Stimulated activated naive CD4-positive, alpha-beta T cell treated with Interleukin-2 at 50 U/mL for 16 hours (primary cell): ENCODE data around the gene MMP14.
A peak's percentile ranks its signal among the peaks of the same experiment; 100 is the strongest.

ENCODE experiments used
- DNase-seq: peaks from one replicate; lab custom pipeline; 2025; lab: John Stamatoyannopoulos, UW

MMP14 gene

DNA sequence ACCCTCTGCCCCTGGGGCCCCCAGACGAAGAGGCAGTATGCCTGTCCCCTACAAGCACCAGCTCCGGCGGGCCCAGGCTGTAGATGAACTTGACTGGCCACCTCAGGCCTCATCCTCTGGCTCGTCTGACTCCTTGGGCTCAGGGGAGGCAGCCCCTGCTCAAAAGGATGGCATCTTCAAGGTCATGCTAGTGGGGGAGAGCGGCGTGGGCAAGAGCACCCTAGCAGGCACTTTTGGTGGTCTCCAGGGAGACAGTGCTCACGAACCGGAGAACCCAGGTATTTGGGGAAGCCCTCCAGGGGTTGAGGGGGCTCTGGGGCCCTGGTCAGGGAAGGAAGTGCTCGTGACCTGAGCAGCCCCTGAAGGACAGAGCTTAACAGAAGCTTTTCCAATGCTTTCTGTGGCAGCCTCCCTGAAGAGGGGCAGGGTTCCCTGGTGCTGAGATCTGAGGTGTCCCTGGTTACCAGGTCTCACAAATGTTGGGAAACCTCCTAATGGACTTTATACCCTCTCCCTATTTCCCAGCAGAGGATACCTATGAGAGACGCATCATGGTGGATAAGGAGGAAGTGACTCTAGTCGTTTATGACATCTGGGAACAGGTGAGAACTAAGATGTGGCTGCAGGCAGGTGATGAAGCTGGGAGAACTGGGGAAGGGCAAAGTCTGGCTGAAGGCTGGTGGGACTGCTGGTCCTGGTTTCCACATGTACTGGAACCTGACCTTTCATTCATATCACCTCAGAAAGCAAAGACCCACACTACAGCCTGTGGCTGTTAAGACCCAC, 48.5 kb downstream of the MMP14 start:
- DNase-seq: no peak

DNA sequence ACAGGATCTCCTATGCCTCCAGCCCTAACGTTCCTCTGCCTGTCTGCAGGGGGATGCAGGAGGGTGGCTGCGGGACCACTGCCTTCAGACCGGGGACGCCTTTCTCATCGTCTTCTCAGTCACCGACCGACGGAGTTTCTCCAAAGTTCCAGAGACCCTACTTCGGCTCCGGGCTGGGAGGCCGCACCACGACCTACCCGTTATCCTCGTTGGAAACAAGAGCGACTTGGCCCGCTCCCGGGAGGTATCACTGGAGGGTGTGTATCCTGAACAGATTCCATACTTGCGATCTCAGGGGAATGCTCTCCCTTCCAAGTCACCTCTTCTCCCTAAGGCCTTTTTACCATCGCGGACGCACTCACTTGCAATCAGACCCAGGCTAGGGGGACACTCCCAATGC, 49.6 kb downstream of the MMP14 start:
- DNase-seq: no peak

DNA sequence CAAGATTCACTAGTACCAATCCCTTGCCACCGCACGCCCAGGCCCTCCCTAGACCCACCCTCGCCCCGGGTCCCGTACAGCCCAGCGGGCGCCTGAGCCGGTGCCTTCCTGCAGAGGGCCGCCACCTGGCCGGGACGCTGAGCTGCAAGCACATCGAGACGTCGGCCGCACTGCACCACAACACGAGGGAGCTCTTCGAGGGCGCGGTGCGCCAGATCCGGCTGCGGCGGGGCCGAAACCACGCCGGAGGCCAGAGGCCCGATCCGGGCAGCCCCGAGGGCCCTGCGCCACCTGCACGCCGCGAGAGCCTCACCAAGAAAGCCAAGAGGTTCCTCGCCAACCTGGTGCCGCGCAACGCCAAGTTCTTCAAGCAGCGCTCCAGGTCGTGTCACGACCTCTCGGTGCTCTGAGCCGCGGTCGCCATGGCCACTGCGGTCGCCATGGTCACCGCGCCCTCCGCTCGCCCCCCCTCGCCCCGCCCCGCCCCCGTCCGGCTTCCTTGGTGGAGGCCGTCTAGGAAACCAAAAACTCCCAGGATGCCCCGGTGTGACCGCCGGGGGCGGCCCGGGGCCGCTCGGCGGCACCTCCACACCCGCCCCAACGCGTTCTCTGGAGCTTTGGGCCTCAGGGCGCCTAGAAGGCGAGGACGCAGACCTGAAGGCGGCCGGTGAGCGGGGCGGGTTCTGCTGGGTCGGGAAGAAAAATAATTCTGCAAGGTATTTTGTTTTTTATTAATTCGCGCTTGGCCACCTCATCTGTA, 50.3 kb downstream of the MMP14 start:
- peak; percentile 76 for DNase-seq

DNA sequence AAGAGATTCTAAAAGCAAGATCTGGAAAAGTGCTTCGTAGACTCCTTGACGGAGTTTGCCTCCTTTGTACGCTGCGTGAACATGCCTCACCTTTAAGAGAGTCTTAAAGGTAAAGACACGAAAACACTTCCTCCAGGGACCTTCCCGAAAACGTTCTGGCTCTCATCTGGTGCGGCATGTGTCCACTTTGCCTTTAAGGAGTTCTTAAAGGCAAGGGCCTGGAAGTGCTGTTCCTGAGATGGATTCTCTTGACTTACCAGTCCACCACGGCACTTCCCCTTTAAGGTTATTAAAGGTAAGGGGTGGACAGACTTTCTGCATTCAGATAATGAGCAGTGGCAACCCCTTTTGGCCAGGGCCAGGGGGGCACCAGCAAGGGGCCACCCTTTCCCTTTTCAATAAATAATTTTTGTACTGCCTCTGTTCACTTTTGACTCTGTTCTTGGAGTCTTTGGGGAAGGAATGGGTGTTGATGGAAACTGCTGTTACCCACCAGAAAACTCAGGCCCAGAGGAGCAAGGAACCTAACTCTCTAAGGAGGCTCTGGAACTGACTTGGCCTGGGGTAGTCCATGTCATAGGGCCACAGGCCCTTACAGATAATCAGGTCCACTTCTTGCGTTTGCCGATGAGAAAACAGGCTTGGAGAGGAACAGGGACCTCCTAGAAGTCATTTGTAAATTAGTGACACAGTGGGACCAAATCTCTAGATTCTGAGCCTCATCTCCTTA, 51.0 kb downstream of the MMP14 start:
- no peak for DNase-seq

DNA sequence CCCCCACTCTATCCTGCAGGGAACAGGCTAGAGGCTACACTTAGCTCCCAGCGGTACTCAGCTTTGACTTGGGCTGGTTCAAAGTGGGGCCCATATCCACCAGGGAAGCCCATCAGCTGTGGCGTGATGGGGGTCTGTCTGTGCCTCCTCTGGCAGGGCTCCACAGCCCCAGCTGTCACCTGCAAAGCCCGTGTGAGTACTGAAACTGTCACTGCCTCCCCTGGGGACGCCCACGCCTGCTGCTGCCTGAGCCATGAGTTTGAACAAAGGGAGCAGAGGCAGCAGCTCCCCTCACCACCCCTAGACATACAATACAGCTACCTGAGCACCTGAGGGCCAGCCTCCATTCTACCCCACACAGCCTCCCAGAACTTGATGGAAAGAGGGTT, 51.6 kb downstream of the MMP14 start:
- DNase-seq: peak; percentile 52

DNA sequence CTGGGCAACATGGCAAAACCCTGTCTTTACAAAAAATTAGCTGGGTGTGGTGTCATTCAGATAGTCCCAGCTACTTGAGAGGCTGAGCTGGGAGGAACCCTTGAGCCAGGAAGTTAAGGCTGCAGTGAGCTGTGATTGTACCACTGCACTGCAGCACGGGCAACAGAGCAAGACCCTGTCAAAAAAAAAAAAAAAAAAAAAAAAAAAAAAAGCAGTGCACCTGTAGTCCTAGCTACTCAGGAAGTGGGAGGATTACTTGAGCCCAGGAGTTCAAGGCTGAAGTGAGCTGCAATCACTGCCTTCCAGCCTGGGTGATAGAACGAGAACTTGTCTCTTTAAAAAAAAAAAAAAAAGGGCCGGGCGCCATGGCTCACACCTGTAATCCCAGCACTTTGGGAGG, 52.3 kb downstream of the MMP14 start:
- no peak for DNase-seq

DNA sequence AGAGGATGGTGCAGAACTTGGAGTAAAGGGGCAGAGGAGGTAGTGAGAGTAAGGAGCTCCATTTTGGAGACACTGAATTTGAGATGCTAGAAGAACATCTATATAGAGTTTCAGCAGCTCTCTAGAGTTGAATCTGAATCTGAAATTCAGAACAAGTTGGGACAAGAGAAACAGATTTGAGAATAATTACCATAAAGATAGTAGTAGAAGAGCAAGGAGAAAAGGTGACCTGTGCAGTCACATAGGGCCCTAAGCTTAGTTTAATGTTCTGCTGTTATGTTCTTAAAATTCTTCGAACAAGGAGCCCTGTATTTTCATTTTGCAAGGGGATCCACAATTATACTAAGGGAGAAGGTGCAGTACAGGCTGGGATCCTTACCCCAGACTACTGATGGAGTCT, 54.0 kb downstream of the MMP14 start:
- DNase-seq: no peak

DNA sequence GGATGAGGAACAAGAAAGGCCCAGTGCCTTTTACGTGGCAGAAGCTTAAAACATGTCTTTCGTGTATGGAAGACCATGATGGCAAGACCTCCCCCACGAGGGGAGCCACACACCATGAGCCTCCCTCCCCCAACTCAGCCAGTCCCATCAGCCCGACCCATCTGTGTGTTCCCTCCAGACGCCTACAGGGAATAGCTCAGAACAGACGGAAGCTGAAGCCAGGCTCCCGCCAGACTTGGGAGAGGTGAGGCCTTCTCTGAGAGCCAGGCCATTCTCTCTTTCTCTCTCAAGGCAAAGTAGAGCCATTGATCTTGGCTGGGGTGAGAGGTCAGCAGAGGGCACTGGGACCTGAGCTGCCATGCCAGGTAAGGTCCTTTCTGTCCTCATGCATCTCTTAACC, 56.1 kb downstream of the MMP14 start:
- DNase-seq: no peak

DNA sequence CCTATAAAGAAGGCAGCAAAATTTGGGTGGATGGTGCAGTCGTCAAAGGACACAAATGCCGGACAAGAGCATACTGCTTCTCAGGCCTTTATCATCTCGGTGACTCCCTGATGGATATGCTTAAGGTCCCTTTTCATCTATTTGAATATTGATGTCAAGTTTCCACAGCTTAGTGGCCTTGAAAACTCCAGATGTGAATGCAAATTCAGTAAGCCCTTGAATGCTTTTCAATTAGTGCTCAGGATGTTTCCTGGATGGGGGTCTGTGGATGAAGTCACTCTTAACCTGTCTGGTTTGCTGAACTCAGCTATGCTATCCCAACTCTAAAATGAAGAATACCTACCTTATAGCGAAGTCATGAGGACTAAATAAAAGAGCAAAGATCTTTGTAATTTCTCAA, 57.3 kb downstream of the MMP14 start:
- no peak for DNase-seq

DNA sequence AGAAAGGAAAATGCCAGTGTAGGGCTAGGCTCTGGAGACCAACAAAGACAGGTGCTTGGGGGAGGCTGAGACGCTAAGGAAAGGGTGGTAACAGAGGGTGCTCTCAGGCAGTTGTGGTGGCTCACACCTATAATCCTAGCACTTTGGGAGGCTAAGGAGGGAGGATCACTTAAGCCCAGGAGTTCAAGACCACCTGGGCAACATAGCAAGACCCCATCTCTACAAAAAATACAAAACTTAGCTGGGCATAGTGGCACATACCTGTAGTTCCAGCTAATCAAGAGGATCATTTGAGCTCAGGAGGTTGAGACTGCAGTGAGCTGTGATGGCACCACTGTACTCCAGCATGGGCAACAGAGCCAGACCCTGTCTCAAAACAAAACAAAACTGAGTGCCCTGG, 59.0 kb downstream of the MMP14 start:
- no peak for DNase-seq

DNA sequence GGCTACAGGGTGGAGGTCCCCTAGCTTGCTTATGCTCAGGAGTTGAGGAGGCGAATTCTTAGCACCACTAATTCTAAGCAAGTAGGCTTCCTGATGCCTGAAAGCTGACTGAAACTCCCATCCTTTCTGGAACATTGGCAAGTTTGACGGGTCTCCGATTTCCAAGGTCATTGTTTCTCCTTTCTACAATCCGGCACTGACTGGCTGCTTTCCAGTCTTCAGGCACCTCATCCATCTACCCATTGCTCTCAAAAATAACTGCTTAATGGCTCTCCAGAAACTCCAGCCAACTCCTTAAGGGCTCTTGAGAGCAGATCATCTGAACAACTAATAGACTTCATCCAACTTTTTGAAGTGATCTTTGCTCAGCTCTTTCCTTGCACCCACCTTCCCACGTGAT, 60.0 kb downstream of the MMP14 start:
- no peak for DNase-seq

DNA sequence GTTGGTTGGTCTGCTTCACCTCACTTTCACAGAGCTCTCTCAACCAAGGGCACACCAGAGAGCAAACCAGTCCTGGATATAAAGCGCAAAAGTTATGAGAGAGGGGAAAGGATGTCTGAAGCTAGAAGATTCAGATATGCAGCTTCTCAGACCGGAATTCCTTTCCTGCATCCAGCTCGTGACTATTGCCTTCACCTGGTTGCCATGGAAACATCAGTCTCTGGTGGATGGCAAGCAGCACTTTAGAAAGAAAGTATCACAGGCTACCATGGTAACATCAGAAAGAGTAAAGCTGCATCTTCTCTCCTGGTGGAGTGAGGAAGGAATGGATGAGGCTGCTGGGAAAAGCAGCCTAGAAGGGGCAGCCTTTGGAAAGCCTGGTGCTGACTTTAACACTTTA, 60.4 kb downstream of the MMP14 start:
- DNase-seq: no peak

DNA sequence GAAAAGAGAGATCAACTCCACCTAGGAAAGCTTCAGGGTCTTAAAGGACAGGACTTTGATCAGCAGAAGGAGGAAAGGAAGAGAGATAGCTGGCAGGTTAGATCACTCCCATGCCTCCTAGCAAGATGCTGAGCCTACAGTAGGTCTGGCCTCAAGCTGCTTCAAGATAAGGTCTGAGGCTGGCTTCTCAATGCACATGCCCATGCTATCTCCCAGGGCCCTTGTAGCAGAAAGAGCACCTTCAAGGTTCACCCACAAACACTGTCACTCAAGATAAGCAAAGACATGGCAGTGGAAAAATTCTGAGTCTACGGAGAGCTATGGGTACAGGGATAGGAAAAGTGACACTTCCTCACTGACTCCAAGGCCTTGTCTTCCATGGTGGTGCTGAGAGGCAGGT, 61.0 kb downstream of the MMP14 start:
- DNase-seq: no peak
